Measurements from ENCODE around the gene WWOX.
A peak's percentile ranks its signal among the peaks of the same experiment; 100 is the strongest.

Gene WWOX

DNA sequence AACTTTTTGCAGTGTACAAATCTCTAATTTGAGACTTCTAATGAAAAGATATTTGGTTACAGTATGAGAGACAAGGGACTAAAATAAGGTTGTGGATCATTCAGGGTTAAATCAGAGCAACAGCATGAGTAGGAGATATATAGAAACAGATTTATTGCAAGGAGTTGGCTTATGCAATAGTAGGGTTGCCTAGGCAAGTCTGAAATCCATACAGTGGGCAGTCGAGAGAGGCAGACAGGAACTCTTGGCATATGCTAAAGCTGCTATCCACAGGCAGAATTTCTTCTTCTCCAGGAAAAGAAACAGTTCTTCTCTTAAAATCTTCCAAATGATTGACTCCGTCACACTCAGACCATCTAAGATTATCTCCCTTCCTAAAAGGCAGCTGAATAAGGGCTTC, 1000.3 kb downstream of the WWOX start:
- TF ChIP-seq, protein P1, sequence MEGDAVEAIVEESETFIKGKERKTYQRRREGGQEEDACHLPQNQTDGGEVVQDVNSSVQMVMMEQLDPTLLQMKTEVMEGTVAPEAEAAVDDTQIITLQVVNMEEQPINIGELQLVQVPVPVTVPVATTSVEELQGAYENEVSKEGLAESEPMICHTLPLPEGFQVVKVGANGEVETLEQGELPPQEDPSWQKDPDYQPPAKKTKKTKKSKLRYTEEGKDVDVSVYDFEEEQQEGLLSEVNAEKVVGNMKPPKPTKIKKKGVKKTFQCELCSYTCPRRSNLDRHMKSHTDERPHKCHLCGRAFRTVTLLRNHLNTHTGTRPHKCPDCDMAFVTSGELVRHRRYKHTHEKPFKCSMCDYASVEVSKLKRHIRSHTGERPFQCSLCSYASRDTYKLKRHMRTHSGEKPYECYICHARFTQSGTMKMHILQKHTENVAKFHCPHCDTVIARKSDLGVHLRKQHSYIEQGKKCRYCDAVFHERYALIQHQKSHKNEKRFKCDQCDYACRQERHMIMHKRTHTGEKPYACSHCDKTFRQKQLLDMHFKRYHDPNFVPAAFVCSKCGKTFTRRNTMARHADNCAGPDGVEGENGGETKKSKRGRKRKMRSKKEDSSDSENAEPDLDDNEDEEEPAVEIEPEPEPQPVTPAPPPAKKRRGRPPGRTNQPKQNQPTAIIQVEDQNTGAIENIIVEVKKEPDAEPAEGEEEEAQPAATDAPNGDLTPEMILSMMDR (IDR thresholded peaks at IDR 0.05; ENCODE audit: insufficient read depth, low read depth, low read length, missing control alignments): no peak
- H3K4me3 ChIP-seq (ENCODE audit: low read length): no peak overlapping the region
- peak; percentile 2 for DNase-seq (ENCODE audit: low read depth)

DNA sequence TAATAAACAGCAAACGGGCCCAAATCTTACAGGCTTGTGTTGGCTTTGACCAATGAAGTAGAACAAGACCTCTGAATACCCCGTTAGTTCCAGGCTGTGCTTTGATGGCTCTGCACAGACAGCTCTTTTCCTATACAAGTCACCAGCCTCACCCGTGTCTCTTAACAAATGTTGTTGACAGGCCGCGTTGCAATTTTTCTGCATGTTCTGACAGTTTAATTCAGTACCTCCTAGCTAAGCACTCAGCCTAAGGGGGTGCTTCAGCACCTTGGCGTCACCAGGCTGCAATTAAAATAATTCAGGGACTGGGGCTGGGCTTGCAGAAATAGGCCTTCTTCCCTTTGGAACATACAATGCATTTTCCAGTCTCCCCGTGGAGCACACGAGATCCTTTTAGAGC, 1001.0 kb downstream of the WWOX start:
- H3K4me3 ChIP-seq (ENCODE audit: low read length): no peak overlapping the region
- DNase-seq (ENCODE audit: low read depth): no peak
- TF ChIP-seq, protein P1 (IDR thresholded peaks at IDR 0.05; ENCODE audit: insufficient read depth, low read depth, low read length, missing control alignments): no peak

DNA sequence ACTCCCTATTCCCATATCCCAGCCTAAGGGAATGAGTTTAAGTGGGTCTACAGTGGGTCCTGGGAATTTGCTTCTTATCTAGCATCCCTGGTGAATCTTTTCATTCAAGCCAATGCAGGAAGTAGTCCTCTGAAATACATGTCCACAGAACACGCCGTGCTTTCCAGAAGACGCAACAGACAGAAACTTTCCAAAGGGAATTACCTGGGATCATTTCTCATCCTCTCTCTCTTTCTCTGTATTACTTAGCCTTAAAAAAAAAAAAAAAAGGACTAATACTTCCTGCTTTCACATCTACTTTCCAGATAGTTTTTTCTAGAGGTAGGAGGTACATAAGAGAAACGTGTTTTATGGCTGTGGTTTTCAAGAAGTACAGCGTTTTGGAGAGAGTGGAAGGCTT, 1002.0 kb downstream of the WWOX start:
- H3K4me3 ChIP-seq (ENCODE audit: low read length): no peak overlapping the region
- TF ChIP-seq, protein P1 (IDR thresholded peaks at IDR 0.05; ENCODE audit: insufficient read depth, low read depth, low read length, missing control alignments): no peak

DNA sequence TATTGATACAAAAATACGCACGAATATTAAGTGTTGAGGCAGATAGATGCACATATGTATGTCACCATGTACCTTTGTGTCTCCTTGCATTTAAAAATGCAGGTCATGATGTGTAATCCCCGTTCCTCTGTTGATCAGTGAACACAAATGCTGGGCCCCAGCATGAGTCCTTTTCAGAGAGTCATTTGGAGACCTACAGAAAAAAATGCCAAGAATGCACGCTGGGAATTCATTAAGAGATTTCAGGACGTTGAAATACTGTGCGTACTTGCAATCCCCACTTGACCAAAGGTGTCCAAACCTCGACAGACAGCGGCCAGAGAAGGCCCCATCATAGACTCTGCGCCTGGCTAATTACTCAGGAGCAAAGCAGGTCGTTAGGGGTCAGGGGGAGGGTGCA, 1005.1 kb downstream of the WWOX start:
- TF ChIP-seq, protein P1 (IDR thresholded peaks at IDR 0.05; ENCODE audit: insufficient read depth, low read depth, low read length, missing control alignments): no peak
- DNase-seq (ENCODE audit: low read depth): no peak
- no peak overlapping the region for H3K4me3 ChIP-seq (ENCODE audit: low read length)

More for the DNA sequence above, 1002.0 kb downstream of the WWOX start:
- no peak for DNase-seq (ENCODE audit: low read depth)

DNA sequence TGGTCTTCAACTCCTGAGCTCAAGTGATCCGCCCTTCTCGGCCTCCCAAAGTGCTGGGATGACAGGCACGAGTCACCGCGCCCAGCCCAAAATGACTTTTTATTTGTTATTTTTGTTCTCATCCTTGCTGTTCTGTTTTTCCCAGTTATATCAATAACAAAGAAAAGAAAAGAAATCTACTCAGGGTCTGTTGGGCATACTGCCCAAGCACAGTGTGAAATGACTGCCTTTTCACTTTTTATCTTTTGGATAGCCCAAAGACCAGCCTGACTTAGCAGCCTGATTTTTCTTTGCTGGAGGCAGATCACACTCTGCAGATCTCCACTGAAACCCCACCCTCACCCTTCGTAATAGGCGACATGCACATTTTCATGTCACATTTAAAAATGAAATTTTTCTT, 1007.8 kb downstream of the WWOX start:
- TF ChIP-seq, protein P1 (IDR thresholded peaks at IDR 0.05; ENCODE audit: insufficient read depth, low read depth, low read length, missing control alignments): no peak
- no peak overlapping the region for H3K4me3 ChIP-seq (ENCODE audit: low read length)
- DNase-seq (ENCODE audit: low read depth): no peak

DNA sequence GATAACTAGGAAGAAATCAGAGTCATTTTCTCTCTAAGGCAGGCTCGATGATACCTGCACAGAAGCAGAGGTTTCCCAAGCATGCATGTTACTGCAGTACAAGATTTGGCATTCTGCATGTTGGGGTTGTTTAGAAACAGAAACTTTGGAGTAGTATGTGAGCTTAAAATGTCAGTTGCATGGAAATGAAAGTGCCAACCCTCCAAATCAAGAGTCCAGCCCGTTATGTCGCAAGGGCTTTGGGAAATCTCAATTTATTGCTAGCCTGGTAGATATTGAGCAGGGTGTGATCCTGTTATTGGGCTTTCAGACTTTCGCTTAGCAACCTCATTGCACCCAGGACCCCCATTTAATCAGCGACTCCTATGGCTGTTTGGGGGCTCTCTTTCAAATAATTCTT, 1010.3 kb downstream of the WWOX start:
- H3K4me3 ChIP-seq (ENCODE audit: low read length): no peak overlapping the region
- TF ChIP-seq, protein P1 (IDR thresholded peaks at IDR 0.05; ENCODE audit: insufficient read depth, low read depth, low read length, missing control alignments): no peak
- no peak for DNase-seq (ENCODE audit: low read depth)

DNA sequence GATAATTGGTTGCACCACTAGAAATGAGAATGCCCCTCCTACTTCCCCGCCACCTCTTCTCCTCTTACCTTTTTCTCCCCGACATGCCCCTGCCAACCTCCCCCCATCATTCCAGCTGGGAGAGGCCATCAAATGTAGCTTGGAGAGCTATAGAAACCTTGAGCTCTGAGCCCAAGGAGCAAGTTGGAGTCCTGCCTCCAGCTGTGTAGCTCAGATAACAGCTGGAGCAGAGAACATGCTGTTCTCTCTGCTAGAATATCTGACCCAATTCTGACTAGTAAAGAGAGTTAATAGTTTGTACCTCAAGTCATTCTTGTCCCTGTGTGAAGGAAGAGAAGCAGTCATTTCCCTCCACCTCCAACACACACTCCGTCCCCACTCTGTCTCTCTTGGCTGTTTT, 1010.8 kb downstream of the WWOX start:
- TF ChIP-seq, protein P1 (IDR thresholded peaks at IDR 0.05; ENCODE audit: insufficient read depth, low read depth, low read length, missing control alignments): no peak
- no peak overlapping the region for H3K4me3 ChIP-seq (ENCODE audit: low read length)
- no peak for DNase-seq (ENCODE audit: low read depth)

Data from epithelial cell of esophagus (primary cell).